ENCODE results near the gene PDLIM1. TPM values are rescaled to one million over a fixed set of nuclear protein-coding genes. Genes with fewer than 3 reads are reported as not detected.

PDLIM1 gene
- total RNA-seq: 21.5 TPM

GRCh38 chr10:95290461-95291364 is at the start of gene PDLIM1:
Gene PDLIM1, minus strand, starts transcription at chr10:95291003. Its CDS starts 88 bp downstream, at chr10:95290915.

GRCh38 chr10:95193944-95194343 is 96.9 kb downstream of the PDLIM1 start, which contains the start of gene ACSM6:
Gene ACSM6, plus strand, starts transcription at chr10:95194238. Its CDS starts 248 bp downstream, at chr10:95194486.

Other genes with a start within 250 kb of the PDLIM1 start
- 2.6 TPM for gene CYP2C8, start 221.5 kb downstream of the PDLIM1 start, total RNA-seq
- gene ACSM6, start 96.8 kb downstream of the PDLIM1 start, total RNA-seq: not detected